ENCODE results near the gene MLIP.

GRCh38 chr6:54193560-54193959 is 82.3 kb downstream of the MLIP start:
- no peak for TF ChIP-seq POLR2A (IDR thresholded peaks at IDR 0.05; ENCODE audit: low read depth, low read length)
- no peak for TF ChIP-seq POLR2AphosphoS5 (IDR thresholded peaks at IDR 0.05; ENCODE audit: low read depth, low read length)

All from GM12892 (cell line).